Measurements from ENCODE around the gene MAD1L1. TPM values are rescaled to one million over a fixed set of nuclear protein-coding genes. Genes with fewer than 3 reads are reported as not detected.

Gene MAD1L1
- total RNA-seq, 1 experiment from 2014 or later: 63.0 TPM

DNA sequence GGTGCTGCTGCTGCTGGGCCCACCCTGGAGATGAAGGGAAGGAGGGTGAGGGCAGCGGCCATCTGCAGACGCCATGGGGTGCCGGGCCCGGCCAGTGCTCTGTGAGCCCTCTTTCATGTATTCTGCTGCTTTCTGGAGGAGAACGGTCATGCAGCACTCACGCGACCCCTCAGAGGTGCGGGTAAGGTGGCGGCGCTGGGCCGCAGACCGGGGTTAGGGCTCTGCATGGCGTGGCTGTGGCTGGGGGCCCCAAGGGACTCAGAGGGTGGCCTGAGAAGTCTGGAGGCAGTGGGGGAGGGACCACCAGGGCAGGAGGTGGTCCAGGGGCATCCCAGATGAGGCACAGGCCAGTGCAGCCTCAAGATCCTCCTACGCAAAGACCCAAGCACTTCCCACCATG, 287.2 kb downstream of the MAD1L1 start:
- no peak overlapping the region for H3K4me3 ChIP-seq (ENCODE audit: insufficient read depth, low read depth, low read length)
- no peak for DNase-seq
- no peaks in the 10 kb centered on the region for H3K36me3 ChIP-seq (replicated peaks; ENCODE audit: control insufficient read depth, insufficient read depth, low read length)
- no peaks in the 10 kb centered on the region for H3K27me3 ChIP-seq (ENCODE audit: control insufficient read depth, insufficient read depth, low read length)

DNA sequence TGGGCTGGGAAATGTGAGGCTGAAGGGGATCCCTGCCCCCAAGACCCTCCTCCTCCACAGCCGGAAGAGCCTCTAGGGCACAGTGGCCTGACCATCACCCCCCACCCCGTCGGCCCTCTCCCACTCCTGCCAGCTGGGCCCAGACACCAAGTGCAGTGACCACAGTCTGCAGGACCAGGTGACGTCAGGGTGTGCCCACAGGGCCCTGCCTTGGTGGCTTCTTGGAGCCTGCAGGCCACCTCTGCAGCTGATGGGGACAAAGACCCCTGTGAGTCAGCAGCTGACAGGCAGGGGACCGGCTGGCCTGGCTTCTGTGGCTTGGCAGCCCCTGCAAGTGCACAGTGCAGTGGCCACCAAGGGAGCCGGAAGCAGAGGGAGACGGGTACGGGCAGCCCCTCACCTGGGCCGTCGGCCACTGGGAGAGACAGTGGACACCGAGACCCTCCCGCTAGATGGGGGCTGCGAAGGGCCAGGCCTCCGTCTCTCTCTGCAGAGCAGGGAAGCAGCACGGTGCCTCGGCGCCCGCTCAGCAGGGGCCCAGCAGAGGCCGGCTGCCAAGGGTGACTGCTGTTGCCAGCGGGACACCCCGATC, 288.0 kb downstream of the MAD1L1 start:
- Histone ChIP-seq H3K27me3 (ENCODE audit: control insufficient read depth, insufficient read depth, low read length) (no peaks in the 10 kb centered on the region), H3K4me3 (ENCODE audit: insufficient read depth, low read depth, low read length) (no peak overlapping the region), H3K36me3 (replicated peaks; ENCODE audit: control insufficient read depth, insufficient read depth, low read length) (no peaks in the 10 kb centered on the region)
- DNase-seq: no peak

DNA sequence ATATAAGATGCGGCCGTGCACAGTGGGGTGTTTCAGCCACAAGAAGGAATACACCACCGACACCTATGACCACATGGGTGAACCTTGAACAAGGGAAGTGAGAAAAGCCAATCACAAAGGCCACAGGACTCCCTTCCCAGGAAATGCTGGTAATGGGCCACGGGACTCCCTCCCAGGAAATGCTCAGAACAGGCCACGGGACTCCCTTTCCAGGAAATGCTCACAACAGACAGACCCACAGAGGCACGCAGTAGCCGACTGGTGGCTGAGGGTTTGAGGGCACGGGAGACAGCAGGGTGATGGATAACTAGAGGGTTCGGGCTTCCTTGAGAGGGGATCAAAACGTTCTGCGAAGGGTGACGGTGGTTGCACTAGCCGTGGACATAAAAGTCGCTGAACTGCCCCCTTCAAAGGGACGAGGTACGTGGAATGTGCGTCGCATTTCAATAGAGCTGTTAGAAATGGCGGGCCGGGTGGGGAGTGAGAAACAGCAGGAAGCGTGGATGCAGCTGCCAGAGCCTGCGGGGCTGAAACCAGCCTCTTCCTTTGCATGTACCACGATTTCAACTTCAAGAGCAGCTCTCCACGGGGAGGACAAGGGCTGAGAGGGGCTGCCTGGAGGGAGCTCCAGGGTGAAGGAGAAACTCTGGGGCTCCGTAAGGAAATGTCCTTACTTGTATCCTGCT, 288.7 kb downstream of the MAD1L1 start:
- no peak for DNase-seq
- H3K36me3 ChIP-seq (replicated peaks; ENCODE audit: control insufficient read depth, insufficient read depth, low read length): no peaks in the 10 kb centered on the region
- H3K27me3 ChIP-seq (ENCODE audit: control insufficient read depth, insufficient read depth, low read length): no peaks in the 10 kb centered on the region

DNA sequence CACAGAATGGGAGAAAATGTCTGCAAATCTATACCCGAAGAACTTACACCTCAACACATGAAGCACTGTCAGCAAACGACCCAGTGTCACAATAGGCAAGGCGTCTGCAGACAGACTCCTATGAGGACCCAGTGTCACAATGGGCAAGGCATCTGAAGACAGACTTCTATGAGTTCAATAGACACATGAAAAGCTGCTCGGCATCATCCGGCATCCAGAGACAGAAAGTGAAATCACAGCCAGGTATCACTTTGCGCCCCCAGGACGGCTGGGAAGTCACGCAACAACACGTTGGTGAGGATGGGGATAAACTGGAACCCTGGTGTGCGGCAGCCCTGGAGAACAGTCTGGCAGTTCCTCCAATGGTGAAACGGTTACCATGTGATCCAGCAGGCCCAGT, 289.4 kb downstream of the MAD1L1 start:
- Histone ChIP-seq H3K4me3 (ENCODE audit: insufficient read depth, low read depth, low read length) (no peak overlapping the region), H3K36me3 (replicated peaks; ENCODE audit: control insufficient read depth, insufficient read depth, low read length) (no peaks in the 10 kb centered on the region), H3K27me3 (ENCODE audit: control insufficient read depth, insufficient read depth, low read length) (no peaks in the 10 kb centered on the region)
- no peak for DNase-seq

More for the DNA sequence above, 288.7 kb downstream of the MAD1L1 start:
- H3K4me3 ChIP-seq (ENCODE audit: insufficient read depth, low read depth, low read length): no peak overlapping the region

DNA sequence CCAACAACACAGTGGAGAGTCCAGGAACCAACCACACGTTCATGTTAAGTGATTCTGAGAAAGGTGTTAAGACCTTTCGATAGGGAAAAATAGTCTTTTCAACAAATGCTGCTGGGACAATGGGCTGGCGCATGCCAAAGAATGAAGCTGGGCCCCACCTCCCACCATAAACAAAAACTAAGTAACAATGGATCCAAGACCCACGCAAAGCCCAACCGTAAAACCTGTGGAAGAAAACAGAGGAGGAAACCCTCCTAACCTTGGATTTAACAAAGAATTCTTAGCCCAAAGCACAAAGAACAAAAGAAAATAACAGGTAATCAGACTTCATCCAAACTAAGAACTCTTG, 289.8 kb downstream of the MAD1L1 start:
- H3K27me3 ChIP-seq (ENCODE audit: control insufficient read depth, insufficient read depth, low read length): no peaks in the 10 kb centered on the region
- no peak for DNase-seq
- no peaks in the 10 kb centered on the region for H3K36me3 ChIP-seq (replicated peaks; ENCODE audit: control insufficient read depth, insufficient read depth, low read length)
- H3K4me3 ChIP-seq (ENCODE audit: insufficient read depth, low read depth, low read length): no peak overlapping the region

DNA sequence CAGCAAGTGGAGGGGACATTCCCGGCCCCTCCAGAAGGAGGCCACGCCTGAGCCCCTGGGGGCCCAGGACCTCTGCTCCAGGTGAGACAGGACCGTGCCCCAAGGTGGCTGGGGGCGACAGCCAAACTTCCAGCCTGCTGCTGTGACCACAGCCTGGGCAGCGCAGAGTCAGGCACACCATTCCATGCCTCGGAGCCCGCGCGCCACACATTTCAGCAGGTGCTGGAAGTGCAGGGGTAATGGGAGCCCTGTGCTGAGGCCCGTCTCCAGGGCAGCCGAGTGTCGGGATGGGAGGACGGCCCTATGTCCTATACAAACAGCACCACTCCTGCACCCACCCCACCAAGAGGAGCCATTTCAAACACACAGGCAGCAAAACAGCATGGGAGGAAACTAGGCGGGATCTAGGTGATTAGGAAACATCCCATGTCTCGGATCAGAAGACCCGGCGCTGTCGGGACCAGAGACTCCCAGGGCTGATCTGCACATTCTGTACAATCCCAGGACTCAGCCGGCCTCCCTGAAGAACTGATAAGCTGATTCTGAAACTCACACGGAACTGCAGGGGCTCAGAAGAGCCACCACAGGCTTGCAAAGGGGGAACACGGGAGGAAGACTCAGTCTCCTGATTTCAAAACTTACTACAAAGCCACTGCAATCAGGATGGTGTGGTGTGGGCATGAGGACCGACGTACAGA, 290.4 kb downstream of the MAD1L1 start:
- DNase-seq: no peak
- H3K4me3 ChIP-seq (ENCODE audit: insufficient read depth, low read depth, low read length): no peak overlapping the region
- no peaks in the 10 kb centered on the region for H3K36me3 ChIP-seq (replicated peaks; ENCODE audit: control insufficient read depth, insufficient read depth, low read length)
- no peaks in the 10 kb centered on the region for H3K27me3 ChIP-seq (ENCODE audit: control insufficient read depth, insufficient read depth, low read length)

DNA sequence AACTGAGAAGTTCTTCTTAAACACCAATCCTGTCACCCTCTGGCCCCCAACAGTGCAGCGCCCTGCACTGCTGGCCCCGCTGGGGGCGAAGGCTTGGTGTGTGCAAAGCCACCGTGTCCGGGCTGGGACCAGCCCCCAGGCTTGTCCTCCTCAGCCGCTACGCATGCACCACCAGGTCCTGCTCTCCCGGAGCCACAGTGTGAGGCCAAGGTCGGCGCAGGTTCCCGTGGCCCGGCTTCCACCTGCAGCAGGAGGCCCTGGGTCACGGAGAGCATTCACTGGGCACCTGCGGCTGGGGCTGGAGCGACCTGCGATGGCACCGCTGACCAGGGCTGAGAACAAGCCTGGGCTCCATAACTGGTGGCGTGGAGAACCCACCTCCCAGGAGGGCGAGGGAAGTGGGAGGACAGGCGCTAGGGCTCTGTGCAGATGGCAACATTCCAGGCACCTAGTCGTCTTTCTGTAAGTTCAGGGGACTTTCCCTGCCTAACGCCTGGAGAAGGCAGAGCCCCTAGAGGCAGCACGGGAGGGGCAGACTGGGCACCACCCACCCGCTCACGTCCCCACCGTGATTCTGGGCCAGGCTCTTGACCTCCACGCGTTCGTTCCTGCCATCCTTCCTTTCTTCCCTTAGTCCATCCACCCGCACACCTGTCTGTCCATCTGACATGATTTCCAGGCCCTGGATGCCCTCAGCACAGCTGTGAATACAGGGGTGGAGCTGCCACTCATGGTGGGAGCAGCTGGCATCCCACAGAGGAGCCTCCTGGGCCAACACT, 291.1 kb downstream of the MAD1L1 start:
- no peak overlapping the region for H3K4me3 ChIP-seq (ENCODE audit: insufficient read depth, low read depth, low read length)
- DNase-seq: peak; percentile 67
- H3K27me3 ChIP-seq (ENCODE audit: control insufficient read depth, insufficient read depth, low read length): no peaks in the 10 kb centered on the region
- H3K36me3 ChIP-seq (replicated peaks; ENCODE audit: control insufficient read depth, insufficient read depth, low read length): no peaks in the 10 kb centered on the region

DNA sequence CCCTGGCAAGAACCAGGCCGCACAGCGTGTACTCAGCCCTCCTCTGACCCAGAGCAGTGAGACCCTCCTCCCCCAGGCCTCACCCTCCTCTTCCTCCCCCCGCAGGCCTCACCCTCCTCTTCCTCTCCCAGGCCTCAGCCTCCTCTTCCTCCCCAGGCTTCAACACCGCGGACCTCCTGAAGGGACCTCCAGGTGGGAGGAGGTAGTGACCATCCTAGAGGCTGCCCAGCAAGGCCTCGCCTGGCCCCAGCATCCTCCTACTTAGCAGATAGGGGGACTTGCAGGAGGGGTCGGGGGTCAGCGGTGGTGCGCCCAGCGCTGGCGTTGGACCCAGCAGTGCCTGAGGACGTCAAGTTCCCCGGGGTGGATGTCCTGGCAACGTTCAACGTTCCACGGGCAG, 291.9 kb downstream of the MAD1L1 start:
- no peak for DNase-seq
- H3K27me3 ChIP-seq (ENCODE audit: control insufficient read depth, insufficient read depth, low read length): no peaks in the 10 kb centered on the region
- H3K4me3 ChIP-seq (ENCODE audit: insufficient read depth, low read depth, low read length): no peak overlapping the region

DNA sequence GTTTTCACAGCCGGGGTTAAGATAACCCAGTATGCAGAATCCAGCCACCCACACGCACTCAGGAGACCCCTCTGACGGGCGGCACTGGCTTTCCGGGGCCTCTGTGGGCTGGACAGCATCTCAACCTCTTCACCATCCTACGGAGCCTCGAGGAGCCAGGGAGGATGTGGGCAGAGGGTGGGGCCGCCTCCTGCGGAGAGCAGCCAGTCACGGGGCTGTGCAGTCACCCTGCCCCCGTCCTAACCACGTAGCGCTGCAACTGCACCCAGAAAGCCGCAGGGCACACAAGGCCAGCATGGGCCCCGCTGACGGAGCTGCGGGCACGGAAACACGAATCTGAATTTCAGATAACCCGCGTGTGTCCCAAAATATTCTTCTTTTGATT, 292.4 kb downstream of the MAD1L1 start:
- Histone ChIP-seq H3K36me3 (replicated peaks; ENCODE audit: control insufficient read depth, insufficient read depth, low read length) (no peaks in the 10 kb centered on the region), H3K27me3 (ENCODE audit: control insufficient read depth, insufficient read depth, low read length) (no peaks in the 10 kb centered on the region), H3K4me3 (ENCODE audit: insufficient read depth, low read depth, low read length) (no peak overlapping the region)
- no peak for DNase-seq

More for the DNA sequence above, 291.9 kb downstream of the MAD1L1 start:
- H3K36me3 ChIP-seq (replicated peaks; ENCODE audit: control insufficient read depth, insufficient read depth, low read length): no peaks in the 10 kb centered on the region

DNA sequence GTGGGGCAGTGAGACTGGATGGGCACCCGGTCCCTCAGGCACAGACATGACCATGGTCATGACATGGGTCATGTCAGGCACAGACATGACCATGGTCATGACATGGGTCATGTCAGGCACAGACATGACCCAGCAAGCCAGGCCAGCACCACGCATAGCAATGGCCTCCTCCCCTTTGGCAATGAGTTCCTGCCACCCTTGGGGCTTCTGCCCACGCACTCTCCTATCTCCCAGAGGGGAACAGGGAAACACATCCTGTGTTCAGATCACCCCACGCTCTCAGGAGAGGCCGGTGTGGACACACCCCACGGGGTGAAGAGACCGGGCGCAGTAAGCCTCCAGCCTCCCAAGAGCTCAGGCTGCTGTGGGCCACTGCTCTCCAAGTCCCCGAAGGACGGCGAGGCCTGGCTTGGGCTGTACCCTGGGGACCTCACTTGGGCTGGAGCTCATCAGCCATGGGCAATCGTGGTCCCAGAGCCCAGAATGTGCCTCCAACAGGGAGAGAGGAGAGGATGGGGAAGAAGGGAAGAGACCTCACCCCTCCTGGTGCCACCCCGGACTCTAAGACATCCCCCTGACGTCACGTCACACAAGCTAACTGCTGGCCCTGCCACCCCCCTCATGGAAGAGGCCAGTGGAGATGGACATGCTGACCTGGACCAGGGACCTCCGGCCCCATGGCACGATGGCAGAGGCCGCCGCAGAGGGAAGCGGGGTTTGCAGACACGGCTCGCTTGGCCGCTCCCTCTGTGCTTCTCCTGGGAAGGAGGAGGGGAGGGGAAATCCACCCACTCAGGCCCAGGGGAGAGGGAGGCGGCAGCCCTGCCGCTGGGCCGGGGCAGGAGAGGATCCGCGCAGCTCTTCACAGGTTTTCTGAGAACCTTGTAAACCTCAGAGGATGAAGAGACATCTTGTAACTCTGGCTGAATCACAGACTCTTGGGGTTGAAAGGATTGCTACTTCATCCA, 293.0 kb downstream of the MAD1L1 start:
- no peaks in the 10 kb centered on the region for H3K27me3 ChIP-seq (ENCODE audit: control insufficient read depth, insufficient read depth, low read length)
- DNase-seq: no peak
- H3K36me3 ChIP-seq (replicated peaks; ENCODE audit: control insufficient read depth, insufficient read depth, low read length): no peaks in the 10 kb centered on the region
- H3K4me3 ChIP-seq (ENCODE audit: insufficient read depth, low read depth, low read length): no peak overlapping the region

DNA sequence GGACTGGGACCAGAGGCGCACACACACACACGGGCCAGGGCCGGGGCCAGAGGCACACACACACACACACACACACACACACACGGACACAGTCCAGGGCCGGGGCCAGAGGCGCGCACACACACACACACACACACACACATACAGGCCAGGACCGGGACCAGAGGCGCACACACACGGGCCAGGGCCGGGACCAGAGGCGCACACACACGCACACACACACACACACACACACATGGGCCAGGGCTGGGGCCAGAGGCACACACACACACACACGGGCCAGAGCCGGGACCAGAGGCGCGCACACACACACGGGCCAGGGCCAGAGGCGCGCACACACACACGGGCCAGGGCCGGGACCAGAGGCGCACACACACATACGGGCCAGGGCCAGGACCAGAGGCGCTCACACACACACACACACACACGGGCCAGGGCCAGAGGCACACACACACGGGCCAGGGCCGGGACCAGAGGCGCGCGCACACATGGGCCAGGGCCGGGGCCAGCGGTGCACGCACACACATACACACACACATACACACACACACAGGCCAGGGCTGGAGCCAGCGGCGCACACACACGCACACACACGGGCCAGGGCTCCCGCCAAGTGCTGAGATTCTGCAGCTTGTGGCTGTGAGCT, 293.8 kb downstream of the MAD1L1 start:
- Histone ChIP-seq H3K27me3 (ENCODE audit: control insufficient read depth, insufficient read depth, low read length) (no peaks in the 10 kb centered on the region), H3K36me3 (replicated peaks; ENCODE audit: control insufficient read depth, insufficient read depth, low read length) (no peaks in the 10 kb centered on the region), H3K4me3 (ENCODE audit: insufficient read depth, low read depth, low read length) (no peak overlapping the region)
- no peak for DNase-seq

DNA sequence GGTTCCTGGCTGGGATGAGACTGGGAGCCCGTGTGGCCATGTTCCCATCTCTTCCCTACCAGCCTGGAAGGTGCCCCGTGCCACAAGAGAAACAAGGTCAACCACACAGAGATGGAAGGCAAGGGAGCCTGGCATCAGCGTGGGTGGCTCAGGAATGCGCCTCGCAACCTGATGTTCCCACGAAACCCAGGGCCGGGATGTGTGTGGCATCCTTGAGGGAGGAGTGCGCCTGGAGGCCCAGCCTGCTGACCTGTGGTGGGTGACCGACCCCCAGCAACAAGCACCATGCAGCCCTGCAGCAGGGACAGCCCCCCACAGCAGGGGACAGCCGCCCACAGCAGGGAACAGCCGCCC, 295.5 kb downstream of the MAD1L1 start:
- H3K4me3 ChIP-seq (ENCODE audit: insufficient read depth, low read depth, low read length): no peak overlapping the region
- DNase-seq: no peak
- no peaks in the 10 kb centered on the region for H3K27me3 ChIP-seq (ENCODE audit: control insufficient read depth, insufficient read depth, low read length)
- H3K36me3 ChIP-seq (replicated peaks; ENCODE audit: control insufficient read depth, insufficient read depth, low read length): no peaks in the 10 kb centered on the region

DNA sequence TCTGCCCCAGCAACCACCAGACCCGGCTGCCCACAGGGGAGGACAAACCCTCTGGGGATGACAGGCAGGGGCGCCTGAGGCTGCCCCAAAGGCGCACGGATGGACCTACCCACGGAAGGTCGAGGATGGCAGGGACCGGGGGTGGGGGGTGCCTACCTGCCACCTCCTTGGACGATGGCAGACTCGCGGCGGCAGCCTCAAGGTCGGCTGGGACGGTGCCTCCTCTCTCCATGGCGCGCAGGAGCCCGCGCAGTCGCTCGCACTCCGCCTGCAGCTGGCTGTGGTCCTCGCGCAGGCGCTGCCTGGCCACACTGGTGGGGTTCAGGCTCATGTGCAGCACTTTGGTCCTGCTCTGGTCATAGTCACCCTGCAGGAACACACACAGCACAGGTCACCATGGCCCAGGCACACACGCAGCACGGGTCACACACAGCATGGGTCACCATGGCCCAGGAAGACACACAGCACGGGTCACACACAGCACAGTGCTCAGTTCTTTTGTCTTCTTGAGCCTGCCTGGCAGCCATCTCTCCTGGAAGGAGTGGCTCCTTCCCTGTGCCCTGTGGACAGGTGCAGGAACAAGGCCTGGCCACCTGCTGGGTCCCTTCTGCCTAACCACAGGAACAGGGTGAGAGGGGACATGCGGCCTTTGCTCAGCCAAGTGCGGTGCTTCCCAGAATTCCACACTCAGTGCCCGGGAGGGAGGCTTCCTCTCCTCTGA, 296.1 kb downstream of the MAD1L1 start:
- Histone ChIP-seq H3K27me3 (ENCODE audit: control insufficient read depth, insufficient read depth, low read length) (no peaks in the 10 kb centered on the region), H3K36me3 (replicated peaks; ENCODE audit: control insufficient read depth, insufficient read depth, low read length) (no peaks in the 10 kb centered on the region), H3K4me3 (ENCODE audit: insufficient read depth, low read depth, low read length) (no peak overlapping the region)
- DNase-seq: no peak

All from H7 (cell line).